B cell (primary cell): Measurements from ENCODE around the gene PIH1D1. TPM values are rescaled to one million over a fixed set of nuclear protein-coding genes. Genes with fewer than 3 reads are reported as not detected.

Source experiments
- ATAC-seq: fragments of 200-7000 bp; cut with Tn5 transposase; one replicate; pipeline ENCODE4 v1.10.0; 2021; ENCODE audit warnings: low read depth, mild to moderate bottlenecking, moderate number of reproducible peaks, moderate library complexity
- CTCF ChIA-PET: fragments of 350-600 bp; sonication (Branson Sonifier 250); formaldehyde crosslinking; loops from one replicate; lab custom pipeline; 2021; ENCODE audit warnings: antibody characterized with exemption, inconsistent platforms; lab: Charles Lee
- POLR2A ChIA-PET: fragments of 350-600 bp; sonication (Branson Sonifier 250); formaldehyde crosslinking; loops from one replicate; lab custom pipeline; 2021; ENCODE audit warnings: antibody characterized with exemption; lab: Charles Lee
- DNase-seq: peaks from one replicate; pipeline ENCODE4 v3.0.0; 2013
- H2AFZ ChIP-seq: 2 replicates; pipeline ENCODE4 v1.6.1; 2012; ENCODE audit warnings: mild to moderate bottlenecking, low read depth, low read length; ENCODE audit not compliant: insufficient read depth, poor library complexity, severe bottlenecking
- H3K27ac ChIP-seq, 2 donors: 1 replicate in 1 of 2; 2 replicates in 1 of 2; pipeline ENCODE4 v1.5.1; 2012 to 2013; ENCODE audit warnings: low read length in 2 of 2, mild to moderate bottlenecking in 2 of 2, moderate library complexity in 1 of 2
- H3K27me3 ChIP-seq, 4 experiments: fragments of 200-600 bp in 1 of 4; sonication (generic) in 1 of 4; replicated peaks in 1 of 4; 1 replicate in 2 of 4; 2 replicates in 2 of 4; pipeline versions ENCODE4 v1.6.1 to v1.7.0; 2013 to 2016; ENCODE audit warnings: low read length in 3 of 4, mild to moderate bottlenecking in 2 of 4, mixed read lengths in 1 of 4, moderate library complexity in 1 of 4; ENCODE audit not compliant: insufficient read depth in 4 of 4, control insufficient read depth in 3 of 4; ENCODE audit errors: control extremely low read depth in 1 of 4
- H3K36me3 ChIP-seq, 2 experiments: replicated peaks in 1 of 2; 1 replicate in 1 of 2; 2 replicates in 1 of 2; pipeline versions ENCODE4 v1.6.1 to v1.7.1; 2013; ENCODE audit warnings: low read length in 1 of 2; ENCODE audit not compliant: insufficient read depth in 2 of 2, control insufficient read depth in 1 of 2; ENCODE audit errors: control extremely low read depth in 1 of 2, extremely low read depth in 1 of 2
- H3K4me1 ChIP-seq, 2 donors: fragments of 200-600 bp in 1 of 2; sonication (generic) in 1 of 2; 1 replicate in 1 of 2; 2 replicates in 1 of 2; pipeline versions ENCODE4 v1.5.1 to v1.6.1; 2013 to 2017; ENCODE audit warnings: low read length in 2 of 2; ENCODE audit not compliant: control insufficient read depth in 2 of 2, insufficient read depth in 2 of 2
- H3K4me2 ChIP-seq: replicated peaks from 2 replicates; pipeline ENCODE3; 2012; ENCODE audit warnings: mild to moderate bottlenecking, low read depth, low read length; ENCODE audit not compliant: poor library complexity, severe bottlenecking
- H3K4me3 ChIP-seq, 5 experiments: fragments of 200-600 bp in 1 of 5; sonication (generic) in 1 of 5; 1 replicate in 3 of 5; 2 replicates in 2 of 5; pipeline versions ENCODE4 v1.5.1 to v1.7.0; 2011 to 2016; ENCODE audit warnings: low read length in 4 of 5, mild to moderate bottlenecking in 4 of 5, low read depth in 2 of 5, control low read depth in 1 of 5, moderate library complexity in 1 of 5; ENCODE audit not compliant: insufficient read depth in 1 of 5; ENCODE audit errors: control extremely low read depth in 1 of 5, extremely low read depth in 1 of 5
- H3K79me2 ChIP-seq: fragments of 200-600 bp; sonication (generic); one replicate; pipeline ENCODE4 v1.6.0; 2016; ENCODE audit warnings: low read length; ENCODE audit not compliant: control insufficient read depth, insufficient read depth
- H3K9ac ChIP-seq: fragments of 200-600 bp; sonication (generic); 2 replicates; pipeline ENCODE4 v1.6.1; 2017; ENCODE audit warnings: mild to moderate bottlenecking, low read length, moderate library complexity
- H3K9me3 ChIP-seq, 3 donors: one replicate each; pipeline versions ENCODE4 v1.6.1 to v1.7.1; 2013; ENCODE audit warnings: low read length in 2 of 3; ENCODE audit not compliant: control insufficient read depth in 2 of 3, insufficient read depth in 1 of 3; ENCODE audit errors: control extremely low read depth in 1 of 3
- H4K20me1 ChIP-seq: 2 replicates; pipeline ENCODE4 v1.6.0; 2012; ENCODE audit warnings: mild to moderate bottlenecking, low read length; ENCODE audit not compliant: insufficient read depth, control insufficient read depth, poor library complexity, severe bottlenecking
- H3K27ac Mint-ChIP-seq: one replicate; pipeline ENCODE4 v1.8.0; 2021; ENCODE audit warnings: mixed read lengths
- H3K27me3 Mint-ChIP-seq: one replicate; pipeline ENCODE4 v1.8.0; 2021; ENCODE audit warnings: mixed read lengths
- H3K4me1 Mint-ChIP-seq: one replicate; pipeline ENCODE4 v1.8.0; 2021; ENCODE audit warnings: mixed read lengths
- H3K4me3 Mint-ChIP-seq: one replicate; pipeline ENCODE4 v1.8.0; 2021; ENCODE audit warnings: mixed read lengths
- H3K9me3 Mint-ChIP-seq: one replicate; pipeline ENCODE4 v1.8.0; 2022; ENCODE audit warnings: mixed read lengths; ENCODE audit not compliant: insufficient read depth
- EZH2 ChIP-seq: IDR thresholded peaks from 2 replicates; pipeline ENCODE4 v1.6.1; 2012; ENCODE audit warnings: borderline replicate concordance, low read depth, mild to moderate bottlenecking, moderate library complexity, low read length; ENCODE audit not compliant: insufficient read depth, poor library complexity, severe bottlenecking
- WGBS: methylation state at CpG from one replicate; pipeline ENCODE4 v1.1.5; 2013; ENCODE audit warnings: missing lambda C conversion rate; ENCODE audit not compliant: insufficient coverage; 5-methylcytosine and 5-hydroxymethylcytosine counted together
- intact Hi-C: fragments of 100-400 bp; cut with micrococcal nuclease; formaldehyde crosslinking; loops from one replicate; pipeline ENCODE4 v1.10.0; 2022
- polyA plus RNA-seq: library from polyadenylated mRNA; depleted of rRNA; stranded (reverse); fragments of >200 nt; gene quantifications from 2 replicates; pipeline ENCODE4 v1.2.3, GENCODE V29; 2012
- total RNA-seq, 2 donors: library from RNA; stranded (reverse); fragments of 120-200 nt in 1 of 2; gene quantifications; 1 replicate in 1 of 2; 2 replicates in 1 of 2; pipeline versions ENCODE4 v1.2.3 to v1.2.4, GENCODE V29; 2013 to 2022
- TF ChIP-seq, protein P1 (sequence below): fragments of 200-600 bp; IDR thresholded peaks from one replicate; pipeline ENCODE4 v1.8.0; 2022; ENCODE audit warnings: antibody characterized with exemption, mild to moderate bottlenecking

Gene PIH1D1
- total and polyA plus RNA-seq, 2 donors (not counting 1 experiment from before 2014, with no cell fraction given) = 158 to 184 TPM

DNA sequence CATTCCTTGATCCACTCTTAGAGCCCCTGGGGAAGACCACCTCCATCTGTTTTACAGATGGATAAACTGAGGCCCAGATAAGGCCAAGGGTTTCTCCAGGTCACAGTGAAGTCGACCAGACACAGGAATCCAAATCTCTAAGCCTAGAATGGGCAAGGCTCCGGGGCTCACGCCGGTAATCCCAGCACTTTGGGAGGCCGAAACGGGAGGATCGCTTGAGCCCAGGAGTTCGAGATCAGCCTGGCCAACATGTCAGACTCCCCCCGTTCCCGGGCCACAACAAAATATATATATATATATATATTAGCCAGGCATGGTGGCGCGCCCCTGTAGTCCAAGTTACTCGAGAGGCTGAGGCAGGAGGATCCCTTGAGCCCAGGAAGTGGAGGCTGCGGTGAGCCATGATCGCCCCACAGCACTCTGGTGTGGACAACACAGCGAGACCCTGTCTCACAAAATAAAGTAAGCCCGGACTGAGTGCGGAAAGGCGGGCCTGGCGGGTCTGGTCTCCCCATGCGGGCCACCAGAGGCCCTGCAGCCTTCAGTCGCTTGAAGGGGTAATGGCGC lies 35.2 kb upstream of the PIH1D1 start:
- Histone ChIP-seq H3K4me3 (peak overlapping the region in 3 of 5 experiments; percentile 23 to 38 (median 31)), H2AFZ (peak overlapping the region; percentile 86), H4K20me1 (peaks cover 43% of the 10 kb centered on the region), H3K79me2 (peaks cover 40% of the 10 kb centered on the region), H3K9me3 (no peaks in the 10 kb centered on the region), H3K9ac (no peak overlapping the region), H3K4me1 (peaks cover 17 to 36% of the 10 kb centered on the region in 2 donors), H3K27me3 (no peaks in the 10 kb centered on the region), H3K27ac (peak overlapping the region; percentile 71 to 97), H3K36me3 (peaks cover 10 to 29% of the 10 kb centered on the region in 2 experiments), H3K4me2 (peak overlapping the region; percentile 64)
- peak overlapping the region; percentile 99 for H3K4me3 Mint-ChIP-seq
- TF ChIP-seq EZH2 = no peak
- TF ChIP-seq, protein P1, sequence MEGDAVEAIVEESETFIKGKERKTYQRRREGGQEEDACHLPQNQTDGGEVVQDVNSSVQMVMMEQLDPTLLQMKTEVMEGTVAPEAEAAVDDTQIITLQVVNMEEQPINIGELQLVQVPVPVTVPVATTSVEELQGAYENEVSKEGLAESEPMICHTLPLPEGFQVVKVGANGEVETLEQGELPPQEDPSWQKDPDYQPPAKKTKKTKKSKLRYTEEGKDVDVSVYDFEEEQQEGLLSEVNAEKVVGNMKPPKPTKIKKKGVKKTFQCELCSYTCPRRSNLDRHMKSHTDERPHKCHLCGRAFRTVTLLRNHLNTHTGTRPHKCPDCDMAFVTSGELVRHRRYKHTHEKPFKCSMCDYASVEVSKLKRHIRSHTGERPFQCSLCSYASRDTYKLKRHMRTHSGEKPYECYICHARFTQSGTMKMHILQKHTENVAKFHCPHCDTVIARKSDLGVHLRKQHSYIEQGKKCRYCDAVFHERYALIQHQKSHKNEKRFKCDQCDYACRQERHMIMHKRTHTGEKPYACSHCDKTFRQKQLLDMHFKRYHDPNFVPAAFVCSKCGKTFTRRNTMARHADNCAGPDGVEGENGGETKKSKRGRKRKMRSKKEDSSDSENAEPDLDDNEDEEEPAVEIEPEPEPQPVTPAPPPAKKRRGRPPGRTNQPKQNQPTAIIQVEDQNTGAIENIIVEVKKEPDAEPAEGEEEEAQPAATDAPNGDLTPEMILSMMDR = no peak
- no peak for ATAC-seq
- peak overlapping the region; percentile 97 for H3K27ac Mint-ChIP-seq
- H3K27me3 Mint-ChIP-seq = no peaks in the 10 kb centered on the region
- H3K9me3 Mint-ChIP-seq = no peaks in the 10 kb centered on the region
- intact Hi-C loops = loop anchor here (1.0 kb wide), 4 partner anchors 10 to 35 kb away; partner anchors contain the start of genes FLT3LG, PIH1D1 and RPS11
- peak; percentile 20 for DNase-seq
- CTCF ChIA-PET = no interaction called here
- WGBS = 51% methylated on average over 15 of the region's 23 CpGs
- POLR2A ChIA-PET = interaction anchor here (1.1 to 3.9 kb wide), 4 partner anchors 9 to 153 kb away, joined by 6 to 17 read pairs (median 12); partner anchors contain the start of gene RPS11
- peaks cover 38% of the 10 kb centered on the region for H3K4me1 Mint-ChIP-seq

DNA sequence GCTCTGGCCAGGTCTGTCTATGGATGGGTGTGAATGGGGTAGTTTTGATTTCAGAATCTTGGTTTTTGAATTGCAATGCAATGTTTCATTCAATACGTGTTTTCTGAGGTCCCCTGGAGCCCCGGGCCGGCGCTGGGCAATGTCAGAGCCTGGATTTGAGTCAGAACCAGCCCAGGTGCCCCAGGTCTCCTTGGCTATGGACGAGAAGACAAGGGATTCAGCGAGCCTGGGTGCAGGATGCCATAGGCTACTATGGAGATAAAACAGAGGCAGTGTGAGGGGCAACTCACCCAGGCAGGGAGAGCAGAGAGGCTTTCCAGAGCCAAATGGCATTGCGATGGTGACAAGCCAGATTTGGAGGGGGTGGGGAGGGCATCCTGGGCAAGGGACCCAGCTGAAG lies 34.6 kb upstream of the PIH1D1 start:
- Histone ChIP-seq H3K27me3 (no peaks in the 10 kb centered on the region), H3K9me3 (no peaks in the 10 kb centered on the region), H3K9ac (no peak overlapping the region), H3K4me3 (no peak overlapping the region), H3K36me3 (peaks cover 10 to 24% of the 10 kb centered on the region in 2 experiments), H4K20me1 (peaks cover 38% of the 10 kb centered on the region), H3K79me2 (peaks cover 40% of the 10 kb centered on the region), H3K4me1 (peaks cover 17 to 36% of the 10 kb centered on the region in 2 donors), H3K4me2 (peak overlapping the region; percentile 64), H3K27ac (no peak overlapping the region), H2AFZ (no peak overlapping the region)
- Mint-ChIP-seq H3K4me1 (peaks cover 38% of the 10 kb centered on the region), H3K9me3 (no peaks in the 10 kb centered on the region), H3K4me3 (no peak overlapping the region), H3K27ac (peak overlapping the region; percentile 56), H3K27me3 (no peaks in the 10 kb centered on the region)
- ChIA-PET CTCF (no interaction called here), POLR2A (interaction anchor here (3.9 kb wide), 1 partner anchor 10 kb away, joined by 11 read pairs; the partner anchor contains the start of gene RPS11)
- 97% methylated on average over 7 of the region's 7 CpGs for WGBS
- DNase-seq = no peak
- TF ChIP-seq, protein P1 = no peak
- no peak for TF ChIP-seq EZH2
- no peak for ATAC-seq
- intact Hi-C loops = no loop called here
